Activated CD8-positive, alpha-beta memory T cell treated with anti-CD3 and anti-CD28 coated beads, Interleukin-2, amount 50 U/mL, for 4 hours (primary cell): Measurements from ENCODE around the gene NOX5.

Experiments
- DNase-seq: peaks from one replicate; pipeline ENCODE4 v3.0.0-alpha.2; 2020

Gene NOX5

DNA sequence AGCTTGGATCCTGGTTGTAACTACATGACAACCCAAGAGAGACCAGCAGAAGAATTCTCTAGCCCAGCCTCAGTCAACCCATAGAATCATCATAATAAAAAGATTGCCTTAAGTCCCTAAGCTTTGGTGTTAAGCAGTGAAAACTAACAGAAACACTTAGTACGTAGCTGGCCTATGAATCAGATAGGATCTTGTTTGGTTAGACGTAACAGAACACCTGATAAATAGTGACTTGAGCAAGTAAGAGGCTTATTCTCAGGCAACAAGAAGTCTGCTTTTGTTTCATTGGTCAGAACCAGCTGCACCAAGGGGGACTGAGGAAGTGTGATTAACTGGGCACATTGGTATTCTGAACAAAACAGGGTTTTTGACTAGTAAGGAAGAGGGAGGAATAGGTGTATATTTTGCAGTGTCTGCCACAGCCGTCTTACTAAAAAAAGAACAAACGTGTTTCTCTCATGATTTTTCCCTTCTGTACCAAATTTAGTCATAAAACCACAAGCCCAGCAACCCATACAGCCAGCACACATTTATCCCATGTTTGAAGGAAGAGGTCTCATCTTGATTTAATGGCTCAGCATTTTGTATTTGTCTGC, 92.6 kb downstream of the NOX5 start:
- DNase-seq: no peak
